GM12864 (cell line): ENCODE measurements around the gene NUP98.

Experiments used
- DNase-seq: peaks from one replicate; pipeline ENCODE4 v3.0.0-alpha.2; 2011; ENCODE audit warnings: low read depth
- H3K4me3 ChIP-seq: 2 replicates; pipeline ENCODE4 v1.5.1; 2011; ENCODE audit warnings: mild to moderate bottlenecking, low read depth, low read length, control low read depth
- TF ChIP-seq, protein P1 (sequence below): IDR thresholded peaks from 2 replicates; pipeline ENCODE4 v1.5.1; 2011; ENCODE audit warnings: low read depth, mild to moderate bottlenecking, moderate library complexity, low read length, control low read depth, inconsistent platforms; ENCODE audit errors: missing control alignments

Gene NUP98

DNA sequence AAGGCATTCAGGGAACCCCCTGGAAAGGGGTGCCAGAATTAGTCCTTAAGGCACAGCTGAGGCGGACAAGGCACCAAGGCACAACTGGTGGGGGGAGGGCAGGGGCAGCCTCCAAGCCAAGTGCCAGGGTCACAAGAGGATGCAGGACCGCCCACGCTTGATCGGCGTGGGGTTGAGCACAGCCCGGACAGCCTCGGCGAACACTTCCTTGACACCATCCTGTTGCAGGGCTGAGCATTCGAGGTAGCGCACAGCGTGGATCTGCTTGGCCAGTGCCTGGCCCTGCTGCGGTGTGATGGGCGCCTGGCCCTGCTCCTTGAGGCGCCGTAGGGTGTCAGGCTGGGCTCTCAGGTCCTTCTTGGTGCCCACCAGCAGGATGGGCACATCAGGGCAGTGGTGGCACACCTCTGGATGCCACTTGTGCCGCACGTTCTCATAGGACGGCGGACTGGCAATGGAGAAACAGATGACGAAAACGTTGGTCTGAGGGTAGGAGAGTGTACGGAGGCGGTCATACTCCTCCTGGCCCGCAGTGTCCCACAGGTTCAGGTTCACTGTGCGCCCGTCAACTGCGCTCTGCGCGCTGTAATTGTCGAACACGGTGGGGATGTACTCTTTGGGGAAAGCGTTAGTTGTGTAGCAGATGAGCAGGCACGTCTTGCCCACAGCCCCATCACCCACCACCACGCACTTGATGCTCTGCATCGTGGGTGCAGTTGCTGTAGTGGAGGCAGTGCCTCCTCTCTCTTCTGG, 30.3 kb upstream of the NUP98 start:
- H3K4me3 ChIP-seq = no peak overlapping the region
- no peak for DNase-seq
- TF ChIP-seq, protein P1, sequence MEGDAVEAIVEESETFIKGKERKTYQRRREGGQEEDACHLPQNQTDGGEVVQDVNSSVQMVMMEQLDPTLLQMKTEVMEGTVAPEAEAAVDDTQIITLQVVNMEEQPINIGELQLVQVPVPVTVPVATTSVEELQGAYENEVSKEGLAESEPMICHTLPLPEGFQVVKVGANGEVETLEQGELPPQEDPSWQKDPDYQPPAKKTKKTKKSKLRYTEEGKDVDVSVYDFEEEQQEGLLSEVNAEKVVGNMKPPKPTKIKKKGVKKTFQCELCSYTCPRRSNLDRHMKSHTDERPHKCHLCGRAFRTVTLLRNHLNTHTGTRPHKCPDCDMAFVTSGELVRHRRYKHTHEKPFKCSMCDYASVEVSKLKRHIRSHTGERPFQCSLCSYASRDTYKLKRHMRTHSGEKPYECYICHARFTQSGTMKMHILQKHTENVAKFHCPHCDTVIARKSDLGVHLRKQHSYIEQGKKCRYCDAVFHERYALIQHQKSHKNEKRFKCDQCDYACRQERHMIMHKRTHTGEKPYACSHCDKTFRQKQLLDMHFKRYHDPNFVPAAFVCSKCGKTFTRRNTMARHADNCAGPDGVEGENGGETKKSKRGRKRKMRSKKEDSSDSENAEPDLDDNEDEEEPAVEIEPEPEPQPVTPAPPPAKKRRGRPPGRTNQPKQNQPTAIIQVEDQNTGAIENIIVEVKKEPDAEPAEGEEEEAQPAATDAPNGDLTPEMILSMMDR = no peak

DNA sequence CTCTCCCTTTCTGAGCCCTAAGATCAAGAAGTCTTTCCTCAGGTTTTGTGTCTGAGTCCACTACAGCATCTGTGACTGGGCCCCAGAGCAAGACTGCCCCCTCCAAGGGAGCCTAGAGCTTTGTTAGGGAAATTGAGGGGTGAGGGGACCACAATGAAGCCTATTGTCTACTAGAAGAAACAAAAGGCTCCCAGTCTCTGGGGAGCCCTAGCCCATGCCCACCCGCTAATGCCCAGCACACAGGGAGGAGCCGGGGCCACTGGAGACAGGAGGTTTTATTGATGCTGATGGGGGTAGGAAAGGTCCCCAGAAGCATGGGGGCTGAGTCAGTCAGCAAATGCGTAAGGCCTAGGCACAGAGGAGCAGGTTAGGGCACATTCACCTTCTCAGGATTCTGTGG, 29.4 kb upstream of the NUP98 start:
- TF ChIP-seq, protein P1 = no peak
- H3K4me3 ChIP-seq = no peak overlapping the region
- DNase-seq = no peak

DNA sequence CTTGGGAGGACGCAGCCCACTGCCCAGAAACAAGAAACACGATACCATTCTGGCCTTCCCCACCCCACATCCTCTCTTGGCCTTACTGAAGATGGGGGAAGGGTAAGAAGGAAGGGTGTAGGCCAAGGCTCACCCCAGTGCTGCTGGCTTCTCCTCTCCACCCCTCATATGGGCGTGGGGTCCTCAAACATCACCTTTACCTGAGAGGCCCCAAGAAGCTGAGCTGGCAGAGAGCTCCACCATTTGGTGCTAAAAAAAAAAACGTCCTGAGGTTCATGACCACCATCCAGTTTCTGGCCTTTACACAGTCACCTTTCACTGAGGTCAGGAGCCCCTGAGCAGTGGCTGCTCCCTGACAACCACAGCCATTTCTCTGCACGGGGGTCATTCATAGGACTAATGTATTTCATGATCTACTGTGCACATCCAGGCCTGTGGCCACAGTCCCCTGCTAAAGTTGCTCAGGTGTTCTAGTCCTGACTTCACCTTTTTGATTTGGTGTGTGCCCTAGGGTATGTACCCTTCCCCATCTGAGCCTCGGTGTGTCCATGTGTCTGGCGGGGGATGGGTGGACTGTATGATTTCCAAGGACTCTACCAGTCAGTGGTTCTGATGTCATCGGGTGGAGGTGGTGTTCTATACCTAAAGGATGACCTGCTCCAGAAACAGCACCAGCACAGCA, 28.3 kb upstream of the NUP98 start:
- DNase-seq = no peak
- TF ChIP-seq, protein P1 = no peak
- no peak overlapping the region for H3K4me3 ChIP-seq

GRCh38 chr11:3824714-3825472, 27.5 kb upstream of the NUP98 start:
- H3K4me3 ChIP-seq = no peak overlapping the region
- DNase-seq = no peak
- TF ChIP-seq, protein P1 = peak; percentile 94

- TF ChIP-seq, protein P1 = no peak
- H3K4me3 ChIP-seq = no peak overlapping the region
Measured at GRCh38 chr11:3823762-3824506, 26.6 kb upstream of the NUP98 start.

DNA sequence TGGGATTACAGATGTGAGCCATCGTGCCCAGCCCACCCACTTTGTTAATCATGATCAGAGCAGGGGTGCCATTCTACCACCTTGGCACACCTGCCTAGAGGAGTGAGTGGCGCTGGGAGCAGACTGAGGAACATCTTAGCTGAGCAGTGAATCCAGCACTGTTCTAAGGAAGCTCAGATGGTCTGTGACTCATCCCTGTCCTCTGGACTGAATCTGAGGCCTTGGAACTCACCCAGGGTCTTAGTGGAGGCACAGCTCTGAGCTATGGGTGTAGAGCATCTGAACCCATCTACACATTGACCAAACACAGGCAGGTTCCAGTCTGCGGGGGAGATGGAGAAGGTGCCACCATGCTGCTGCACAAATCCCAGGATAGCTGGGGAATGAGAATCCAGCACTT, 25.9 kb upstream of the NUP98 start:
- no peak overlapping the region for H3K4me3 ChIP-seq
- DNase-seq = no peak
- TF ChIP-seq, protein P1 = no peak

More at GRCh38 chr11:3823762-3824506, 26.6 kb upstream of the NUP98 start:
- DNase-seq = no peak
